SK-N-SH (cell line): ENCODE measurements around the gene FRAS1. TPM values are rescaled to one million over a fixed set of nuclear protein-coding genes. Genes with fewer than 3 reads are reported as not detected.

Experiments
- CTCF ChIA-PET: fragments of 300-600, 350-600 bp; formaldehyde crosslinking; extraction: SDS; loops from one replicate; lab custom pipeline; 2021; lab: Yijun Ruan, JAX
- POLR2A ChIA-PET: fragments of 350-600 bp; sonication (Branson Sonifier 250); formaldehyde crosslinking; extraction: SDS; loops from one replicate; lab custom pipeline; 2020; ENCODE audit warnings: antibody characterized with exemption, inconsistent platforms; lab: Yijun Ruan, JAX
- DNase-seq: peaks from one replicate; pipeline ENCODE4 v3.0.0; 2012
- H2AFZ ChIP-seq: fragments of 200-600 bp; sonication (generic); 2 replicates; pipeline ENCODE4 v1.8.1; 2016; ENCODE audit warnings: antibody characterized with exemption, mild to moderate bottlenecking, low read depth
- H3F3A ChIP-seq: fragments of 200-600 bp; sonication (generic); replicated peaks from 2 replicates; pipeline ENCODE3; 2016; ENCODE audit warnings: antibody characterized with exemption, mild to moderate bottlenecking; ENCODE audit not compliant: insufficient read depth
- H3K27ac ChIP-seq, 2 experiments: fragments of 200-500 bp in 1 of 2; fragments of 200-600 bp in 1 of 2; sonication (Bioruptor generic) in 1 of 2; sonication (generic), shearing (Covaris generic) in 1 of 2; 2 replicates each; pipeline versions ENCODE4 v1.5.1 to v1.6.1; 2014 to 2016; ENCODE audit warnings: low read depth in 2 of 2, inconsistent platforms in 1 of 2, low read length in 1 of 2, mild to moderate bottlenecking in 1 of 2, mixed read lengths in 1 of 2
- H3K27me3 ChIP-seq: fragments of 200-600 bp; sonication (generic), shearing (Covaris generic); 2 replicates; pipeline ENCODE4 v1.6.1; 2016; ENCODE audit warnings: mixed run types; ENCODE audit not compliant: insufficient read depth
- H3K36me3 ChIP-seq, 2 experiments: fragments of 200-500 bp in 1 of 2; fragments of 200-600 bp in 1 of 2; sonication (Bioruptor generic) in 1 of 2; sonication (generic) in 1 of 2; replicated peaks in 1 of 2; 2 replicates each; pipeline versions ENCODE3 to v1.5.1; 2014 to 2016; ENCODE audit warnings: low read length in 1 of 2, mild to moderate bottlenecking in 1 of 2; ENCODE audit not compliant: insufficient read depth in 2 of 2, control insufficient read depth in 1 of 2
- H3K4me1 ChIP-seq, 2 experiments: fragments of 200-500 bp in 1 of 2; fragments of 200-600 bp in 1 of 2; sonication (Bioruptor generic) in 1 of 2; sonication (generic), shearing (Covaris generic) in 1 of 2; 2 replicates each; pipeline versions ENCODE4 v1.5.1 to v1.6.1; 2014 to 2016; ENCODE audit warnings: low read depth in 1 of 2, low read length in 1 of 2, mixed run types in 1 of 2; ENCODE audit not compliant: insufficient read depth in 2 of 2, control insufficient read depth in 1 of 2
- H3K4me2 ChIP-seq: fragments of 200-600 bp; sonication (generic), shearing (Covaris generic); 2 replicates; pipeline ENCODE4 v1.6.1; 2017; ENCODE audit warnings: mixed run types
- H3K4me3 ChIP-seq, 2 experiments: fragments of 200-500 bp in 1 of 2; fragments of 200-600 bp in 1 of 2; sonication (Bioruptor generic) in 1 of 2; sonication (generic), shearing (Covaris generic) in 1 of 2; 2 replicates each; pipeline versions ENCODE4 v1.5.1 to v1.8.1; 2014 to 2016; ENCODE audit warnings: low read depth in 2 of 2, inconsistent platforms in 1 of 2, low read length in 1 of 2, mild to moderate bottlenecking in 1 of 2, mixed read lengths in 1 of 2, moderate library complexity in 1 of 2
- H3K79me2 ChIP-seq: fragments of 200-600 bp; sonication (generic); 2 replicates; pipeline ENCODE4 v1.8.1; 2017; ENCODE audit warnings: mild to moderate bottlenecking; ENCODE audit not compliant: insufficient read depth
- H3K9ac ChIP-seq: fragments of 200-600 bp; sonication (generic); 2 replicates; pipeline ENCODE4 v1.6.1; 2017; ENCODE audit warnings: mixed run types
- H3K9me2 ChIP-seq: fragments of 200-600 bp; sonication (generic); 2 replicates; pipeline ENCODE4 v1.6.1; 2017; ENCODE audit warnings: mixed run types
- H3K9me3 ChIP-seq: fragments of 200-600 bp; sonication (generic); 2 replicates; pipeline ENCODE4 v1.6.1; 2017; ENCODE audit warnings: mixed run types, mild to moderate bottlenecking, moderate library complexity
- H4K20me1 ChIP-seq: fragments of 200-600 bp; sonication (generic); 2 replicates; pipeline ENCODE4 v1.6.1; 2017; ENCODE audit warnings: mild to moderate bottlenecking, mixed run types; ENCODE audit not compliant: insufficient read depth
- CHD2 ChIP-seq: fragments of 150-350 bp; IDR thresholded peaks from 2 replicates; pipeline ENCODE4 v1.6.1; 2018; ENCODE audit warnings: low read length; ENCODE audit not compliant: partially characterized antibody
- CTCF ChIP-seq: fragments of 200-600 bp; sonication (generic); IDR thresholded peaks from 2 replicates; pipeline ENCODE4 v1.6.1; 2017; ENCODE audit warnings: antibody characterized with exemption, mild to moderate bottlenecking, moderate library complexity
- ELF1 ChIP-seq: IDR thresholded peaks from 2 replicates; pipeline ENCODE4 v1.4.0; 2012
- EP300 ChIP-seq, 2 experiments: IDR thresholded peaks; 2 replicates each; pipeline versions ENCODE4 v1.4.0 to v1.6.1; 2012; ENCODE audit warnings: borderline replicate concordance in 1 of 2, low read depth in 1 of 2, low read length in 1 of 2
- EZH2phosphoT487 ChIP-seq: fragments of 200-600 bp; sonication (generic); IDR thresholded peaks from 2 replicates; pipeline ENCODE4 v1.6.1; 2017; ENCODE audit warnings: low read depth, mixed run types, mild to moderate bottlenecking, antibody characterized with exemption, moderate library complexity, borderline replicate concordance
- FOSL2 ChIP-seq: IDR thresholded peaks from 2 replicates; pipeline ENCODE4 v1.4.0; 2012; ENCODE audit warnings: low read depth, mild to moderate bottlenecking, moderate library complexity, borderline replicate concordance
- FOXJ3 ChIP-seq: sonication (generic); formaldehyde crosslinking; IDR thresholded peaks from 2 replicates; pipeline ENCODE4 v1.5.1; 2020; ENCODE audit warnings: mild to moderate bottlenecking, missing genetic modification reagents
- FOXM1 ChIP-seq: IDR thresholded peaks from 2 replicates; pipeline ENCODE4 v1.4.0; 2012; ENCODE audit warnings: low read depth, mild to moderate bottlenecking
- GABPA ChIP-seq: IDR thresholded peaks from 2 replicates; pipeline ENCODE4 v1.4.0; 2012; ENCODE audit warnings: low read depth, mild to moderate bottlenecking
- GATA2 ChIP-seq: sonication (generic); formaldehyde crosslinking; IDR thresholded peaks from 2 replicates; pipeline ENCODE4 v1.5.0; 2020; ENCODE audit warnings: mild to moderate bottlenecking, missing genetic modification reagents
- JUND ChIP-seq: IDR thresholded peaks from 2 replicates; pipeline ENCODE4 v1.4.0; 2012
- NFIC ChIP-seq: IDR thresholded peaks from 2 replicates; pipeline ENCODE4 v1.4.0; 2012; ENCODE audit warnings: borderline replicate concordance
- NRF1 ChIP-seq: IDR thresholded peaks from 2 replicates; pipeline ENCODE4 v1.6.1; 2012; ENCODE audit warnings: low read depth, mild to moderate bottlenecking, low read length
- POLR2AphosphoS5 ChIP-seq: IDR thresholded peaks from 2 replicates; pipeline ENCODE4 v1.6.1; 2012; ENCODE audit warnings: low read depth, low read length
- REST ChIP-seq: IDR thresholded peaks from 2 replicates; pipeline ENCODE4 v1.6.1; 2012; ENCODE audit warnings: mild to moderate bottlenecking, low read depth, low read length, moderate library complexity
- RXRA ChIP-seq: IDR thresholded peaks from 2 replicates; pipeline ENCODE4 v1.4.0; 2012; ENCODE audit warnings: low read depth, mild to moderate bottlenecking, borderline replicate concordance
- SIN3A ChIP-seq: IDR thresholded peaks from 2 replicates; pipeline ENCODE4 v1.6.1; 2012; ENCODE audit warnings: low read depth, mild to moderate bottlenecking, low read length, moderate library complexity, borderline replicate concordance
- SMC3 ChIP-seq: IDR thresholded peaks from 2 replicates; pipeline ENCODE4 v1.6.1; 2012; ENCODE audit warnings: low read depth, low read length, improper control_type of control experiment
- TAF1 ChIP-seq: IDR thresholded peaks from 2 replicates; pipeline ENCODE4 v1.6.1; 2012; ENCODE audit warnings: low read depth, mild to moderate bottlenecking, low read length, moderate library complexity, borderline replicate concordance
- TCF12 ChIP-seq: IDR thresholded peaks from 2 replicates; pipeline ENCODE4 v1.4.0; 2012
- TEAD4 ChIP-seq: IDR thresholded peaks from 2 replicates; pipeline ENCODE4 v1.4.0; 2012; ENCODE audit warnings: mild to moderate bottlenecking, borderline replicate concordance; ENCODE audit not compliant: insufficient read depth
- YY1 ChIP-seq: IDR thresholded peaks from 2 replicates; pipeline ENCODE4 v1.4.0; 2012; ENCODE audit warnings: low read depth, mild to moderate bottlenecking
- WGBS: methylation state at CpG from one replicate; pipeline ENCODE4 v1.1.6; 2017; ENCODE audit warnings: low lambda C conversion rate; 5-methylcytosine and 5-hydroxymethylcytosine counted together
- polyA plus RNA-seq, 3 experiments: library from polyadenylated mRNA; depleted of rRNA; stranded (reverse); fragments of >200 nt; gene quantifications; 2 replicates each; pipeline ENCODE4 v1.2.3, GENCODE V29; 2012
- TF ChIP-seq, protein P1 (sequence below): IDR thresholded peaks from 2 replicates; pipeline ENCODE4 v1.4.0; 2012; ENCODE audit warnings: low read depth, borderline replicate concordance
- TF ChIP-seq, protein P2 (sequence below): IDR thresholded peaks from 2 replicates; pipeline ENCODE4 v1.4.0; 2012; ENCODE audit warnings: low read depth, borderline replicate concordance
- TF ChIP-seq, protein P3 (sequence below): IDR thresholded peaks from 2 replicates; pipeline ENCODE4 v1.4.0; 2012; ENCODE audit warnings: low read depth

Gene FRAS1
- polyA plus RNA-seq, 1 of the 3 experiments (the other 2 are of a cell fraction) = 8.3 TPM

DNA sequence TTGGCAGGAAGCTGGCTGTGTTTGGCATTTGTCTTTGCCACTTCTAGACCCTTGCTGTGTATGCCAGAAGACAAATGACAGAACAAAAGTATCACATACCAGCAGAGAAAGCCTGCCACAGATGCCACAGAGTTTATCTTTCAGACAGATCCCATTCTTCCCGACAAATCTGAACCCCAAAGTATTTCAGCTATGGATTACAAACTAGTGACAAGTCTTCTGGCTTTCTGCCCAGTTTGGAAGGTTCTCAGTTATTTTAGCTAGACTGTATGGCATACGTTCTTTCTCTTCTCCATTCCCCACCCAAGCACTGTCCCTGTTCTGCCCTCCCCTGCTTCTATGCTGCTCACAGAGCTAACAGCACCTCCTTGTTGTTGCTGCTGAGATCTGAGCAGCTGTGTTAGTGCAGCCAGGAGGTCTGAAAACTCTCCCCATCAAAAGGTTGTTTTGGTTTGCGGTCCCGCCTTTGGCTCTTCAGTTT is 236.7 kb downstream of the FRAS1 start:
- Histone ChIP-seq H3K27ac (peak overlapping the region; percentile 83 to 86; a peak in 3 of 4 replicates), H3K4me2 (peak overlapping the region; percentile 55), H3K27me3 (no peaks in the 10 kb centered on the region), H2AFZ (0 out of 2 replicates have a peak overlapping the region, but pooled peaks have one; percentile 35), H3K4me1 (peaks cover 13 to 32% of the 10 kb centered on the region in 2 experiments), H3K9me3 (no peaks in the 10 kb centered on the region), H3K36me3 (peaks cover 0 to 7% of the 10 kb centered on the region in 2 experiments), H3K79me2 (no peaks in the 10 kb centered on the region), H3K9me2 (no peaks in the 10 kb centered on the region), H3K9ac (peak overlapping the region; percentile 35; the same call in 1 of the 2 replicates), H4K20me1 (no peaks in the 10 kb centered on the region), H3K4me3 (no peak overlapping the region; a peak in 1 of 4 replicates), H3F3A (peaks cover 53% of the 10 kb centered on the region)
- DNase-seq = no peak
- CTCF ChIA-PET = no interaction called here
- POLR2A ChIA-PET = no interaction called here
- WGBS = 31% methylated on average over 4 of the region's 4 CpGs
- TF ChIP-seq FOXM1 (peak; percentile 92), NFIC (peak; percentile 96), GATA2 (CRISPR knock-in tag) (no peak), TAF1 (0 out of 2 replicates have a peak, but pooled peaks have one; percentile 36), GABPA (no peak), POLR2AphosphoS5 (peak; percentile 69; the same call in 1 of the 2 replicates), SIN3A (peak; percentile 63; the same call in 1 of the 2 replicates), JUND (peak; percentile 93), RXRA (peak; percentile 83), FOSL2 (peak; percentile 59; the same call in 1 of the 2 replicates), TEAD4 (peak; percentile 99), SMC3 (no peak; the same call in 1 of the 2 replicates), YY1 (no peak), REST (0 out of 2 replicates have a peak, but pooled peaks have one; percentile 46), CHD2 (no peak), ELF1 (0 out of 2 replicates have a peak, but pooled peaks have one; percentile 30), EP300 (IDR thresholded peaks at IDR 0.05; ENCODE audit: borderline replicate concordance in 1 of 2, low read depth in 1 of 2, low read length in 1 of 2) (peak; percentile 48 to 99), TCF12 (peak; percentile 98), CTCF (peak; percentile 45), NRF1 (no peak), FOXJ3 (CRISPR knock-in tag) (no peak), EZH2phosphoT487 (no peak)
- TF ChIP-seq, protein P1, sequence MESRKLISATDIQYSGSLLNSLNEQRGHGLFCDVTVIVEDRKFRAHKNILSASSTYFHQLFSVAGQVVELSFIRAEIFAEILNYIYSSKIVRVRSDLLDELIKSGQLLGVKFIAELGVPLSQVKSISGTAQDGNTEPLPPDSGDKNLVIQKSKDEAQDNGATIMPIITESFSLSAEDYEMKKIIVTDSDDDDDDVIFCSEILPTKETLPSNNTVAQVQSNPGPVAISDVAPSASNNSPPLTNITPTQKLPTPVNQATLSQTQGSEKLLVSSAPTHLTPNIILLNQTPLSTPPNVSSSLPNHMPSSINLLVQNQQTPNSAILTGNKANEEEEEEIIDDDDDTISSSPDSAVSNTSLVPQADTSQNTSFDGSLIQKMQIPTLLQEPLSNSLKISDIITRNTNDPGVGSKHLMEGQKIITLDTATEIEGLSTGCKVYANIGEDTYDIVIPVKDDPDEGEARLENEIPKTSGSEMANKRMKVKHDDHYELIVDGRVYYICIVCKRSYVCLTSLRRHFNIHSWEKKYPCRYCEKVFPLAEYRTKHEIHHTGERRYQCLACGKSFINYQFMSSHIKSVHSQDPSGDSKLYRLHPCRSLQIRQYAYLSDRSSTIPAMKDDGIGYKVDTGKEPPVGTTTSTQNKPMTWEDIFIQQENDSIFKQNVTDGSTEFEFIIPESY = peak; percentile 62; the same call in 1 of the 2 replicates
- TF ChIP-seq, protein P2, sequence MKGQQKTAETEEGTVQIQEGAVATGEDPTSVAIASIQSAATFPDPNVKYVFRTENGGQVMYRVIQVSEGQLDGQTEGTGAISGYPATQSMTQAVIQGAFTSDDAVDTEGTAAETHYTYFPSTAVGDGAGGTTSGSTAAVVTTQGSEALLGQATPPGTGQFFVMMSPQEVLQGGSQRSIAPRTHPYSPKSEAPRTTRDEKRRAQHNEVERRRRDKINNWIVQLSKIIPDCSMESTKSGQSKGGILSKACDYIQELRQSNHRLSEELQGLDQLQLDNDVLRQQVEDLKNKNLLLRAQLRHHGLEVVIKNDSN = no peak
- TF ChIP-seq, protein P3, sequence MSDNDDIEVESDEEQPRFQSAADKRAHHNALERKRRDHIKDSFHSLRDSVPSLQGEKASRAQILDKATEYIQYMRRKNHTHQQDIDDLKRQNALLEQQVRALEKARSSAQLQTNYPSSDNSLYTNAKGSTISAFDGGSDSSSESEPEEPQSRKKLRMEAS = peak; percentile 62
